ENCODE data around the gene BAIAP2. TPM values are rescaled to one million over a fixed set of nuclear protein-coding genes. Genes with fewer than 3 reads are reported as not detected.

BAIAP2 gene
- total and polyA plus RNA-seq, 2 donors (not counting 1 experiment from before 2014, with no cell fraction given), result 1.3 to 12.0 TPM

DNA sequence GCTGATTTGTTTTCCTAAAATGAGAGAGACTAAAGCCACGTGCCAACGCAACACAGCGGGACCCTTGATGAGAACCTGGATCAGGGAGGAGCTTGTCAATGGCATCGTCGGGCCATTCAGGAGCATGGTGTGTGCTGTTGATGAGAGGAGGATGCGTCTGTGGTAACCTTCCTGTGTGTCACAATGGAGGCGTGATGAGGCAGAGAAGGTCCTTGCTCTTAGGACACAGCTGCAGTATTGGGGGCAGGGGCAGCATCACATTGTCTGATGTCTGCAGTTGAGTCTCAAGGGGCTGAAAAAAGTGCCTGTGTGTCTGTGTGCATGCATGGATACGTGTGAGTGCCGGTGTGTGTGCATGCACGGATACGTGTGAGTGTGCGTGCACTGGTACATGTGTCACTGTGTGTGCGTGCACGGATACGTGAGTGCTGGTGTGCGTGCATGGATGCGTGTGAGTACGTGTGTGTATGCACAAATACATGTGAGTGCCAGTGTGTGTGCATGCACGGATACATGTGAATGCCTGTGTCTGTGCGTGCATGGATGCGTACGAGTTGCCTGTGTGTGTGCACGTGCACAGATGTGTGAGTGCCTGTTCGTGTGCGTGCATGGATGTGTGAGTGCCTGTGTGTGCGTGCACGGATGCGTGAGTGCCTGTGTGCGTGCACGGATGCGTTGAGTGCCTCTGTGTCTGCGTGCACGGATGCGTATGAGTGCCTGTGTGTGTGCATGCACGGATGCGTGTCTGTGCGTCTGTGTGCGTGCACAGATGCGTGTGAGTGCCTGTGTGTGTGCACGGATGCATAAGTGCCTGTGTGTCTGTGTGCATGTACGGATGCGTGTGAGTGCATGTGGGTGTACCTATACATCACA, 39.3 kb downstream of the BAIAP2 start:
- ATAC-seq (ENCODE audit: low read depth) (no peak), DNase-seq (no peak)
- Histone ChIP-seq H3K27me3 (replicated peaks in 1 of 4; ENCODE audit: control extremely low read depth in 1 of 4, control insufficient read depth in 3 of 4, insufficient read depth in 4 of 4, low read length in 3 of 4) (no peaks in the 10 kb centered on the region), H3K27ac (ENCODE audit: low read length in 2 of 2) (no peak overlapping the region), H3K79me2 (ENCODE audit: control insufficient read depth, insufficient read depth, low read length) (no peaks in the 10 kb centered on the region), H3K4me2 (replicated peaks; ENCODE audit: low read depth, low read length, poor library complexity, severe bottlenecking) (no peak overlapping the region), H3K9ac (ENCODE audit: low read length) (no peak overlapping the region), H3K4me1 (ENCODE audit: control insufficient read depth in 2 of 2, insufficient read depth in 2 of 2, low read length in 2 of 2) (no peaks in the 10 kb centered on the region), H2AFZ (ENCODE audit: insufficient read depth, low read depth, low read length, poor library complexity, severe bottlenecking) (no peak overlapping the region), H4K20me1 (ENCODE audit: control insufficient read depth, insufficient read depth, low read length, poor library complexity, severe bottlenecking) (no peaks in the 10 kb centered on the region), H3K4me3 (ENCODE audit: control extremely low read depth in 1 of 5, extremely low read depth in 1 of 5, insufficient read depth in 1 of 5, low read depth in 2 of 5, low read length in 4 of 5) (no peak overlapping the region), H3K36me3 (replicated peaks in 1 of 2; ENCODE audit: control extremely low read depth in 1 of 2, control insufficient read depth in 1 of 2, extremely low read depth in 1 of 2, insufficient read depth in 2 of 2, low read length in 1 of 2) (no peaks in the 10 kb centered on the region), H3K9me3 (ENCODE audit: control extremely low read depth in 1 of 3, control insufficient read depth in 2 of 3, insufficient read depth in 1 of 3, low read length in 2 of 3) (peaks cover 0 to 4% (median 0%) of the 10 kb centered on the region in 3 donors)
- no peaks in the 10 kb centered on the region for H3K9me3 Mint-ChIP-seq (ENCODE audit: insufficient read depth)
- no peak overlapping the region for H3K4me3 Mint-ChIP-seq
- TF ChIP-seq, protein P1, sequence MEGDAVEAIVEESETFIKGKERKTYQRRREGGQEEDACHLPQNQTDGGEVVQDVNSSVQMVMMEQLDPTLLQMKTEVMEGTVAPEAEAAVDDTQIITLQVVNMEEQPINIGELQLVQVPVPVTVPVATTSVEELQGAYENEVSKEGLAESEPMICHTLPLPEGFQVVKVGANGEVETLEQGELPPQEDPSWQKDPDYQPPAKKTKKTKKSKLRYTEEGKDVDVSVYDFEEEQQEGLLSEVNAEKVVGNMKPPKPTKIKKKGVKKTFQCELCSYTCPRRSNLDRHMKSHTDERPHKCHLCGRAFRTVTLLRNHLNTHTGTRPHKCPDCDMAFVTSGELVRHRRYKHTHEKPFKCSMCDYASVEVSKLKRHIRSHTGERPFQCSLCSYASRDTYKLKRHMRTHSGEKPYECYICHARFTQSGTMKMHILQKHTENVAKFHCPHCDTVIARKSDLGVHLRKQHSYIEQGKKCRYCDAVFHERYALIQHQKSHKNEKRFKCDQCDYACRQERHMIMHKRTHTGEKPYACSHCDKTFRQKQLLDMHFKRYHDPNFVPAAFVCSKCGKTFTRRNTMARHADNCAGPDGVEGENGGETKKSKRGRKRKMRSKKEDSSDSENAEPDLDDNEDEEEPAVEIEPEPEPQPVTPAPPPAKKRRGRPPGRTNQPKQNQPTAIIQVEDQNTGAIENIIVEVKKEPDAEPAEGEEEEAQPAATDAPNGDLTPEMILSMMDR (IDR thresholded peaks at IDR 0.05), result no peak
- TF ChIP-seq EZH2 (IDR thresholded peaks at IDR 0.05; ENCODE audit: borderline replicate concordance, insufficient read depth, low read depth, low read length, poor library complexity, severe bottlenecking), result no peak
- no peak overlapping the region for H3K27ac Mint-ChIP-seq
- ChIA-PET POLR2A (no interaction called here), CTCF (no interaction called here)
- intact Hi-C loops (cut with micrococcal nuclease), result no loop called here
- H3K27me3 Mint-ChIP-seq, result no peaks in the 10 kb centered on the region
- 94% methylated on average over 42 of the region's 42 CpGs for WGBS (ENCODE audit: insufficient coverage)
- H3K4me1 Mint-ChIP-seq, result no peaks in the 10 kb centered on the region

DNA sequence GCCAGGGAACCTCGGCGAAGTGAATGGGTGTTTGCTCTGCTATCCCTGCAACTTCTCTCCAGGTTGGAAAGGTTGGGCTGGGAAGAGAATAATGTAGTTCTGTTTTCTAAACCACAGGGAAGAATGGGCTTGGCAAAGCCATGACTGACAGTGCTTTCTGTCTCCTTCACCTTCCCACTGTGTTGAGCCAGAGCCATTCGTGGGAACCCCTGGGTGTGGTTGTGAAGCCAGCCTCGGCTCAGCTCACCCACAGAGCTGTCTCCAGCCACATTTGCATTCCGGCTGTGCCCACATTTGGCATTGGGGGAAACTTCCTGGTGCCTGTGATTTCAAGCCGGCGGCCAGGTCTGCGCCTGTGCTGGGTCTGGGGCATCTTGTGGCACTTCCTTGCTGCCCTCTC, 39.9 kb downstream of the BAIAP2 start:
- H3K9me3 ChIP-seq (ENCODE audit: control extremely low read depth in 1 of 3, control insufficient read depth in 2 of 3, insufficient read depth in 1 of 3, low read length in 2 of 3), result peaks cover 0 to 4% (median 0%) of the 10 kb centered on the region in 3 donors
- ATAC-seq (ENCODE audit: low read depth), result no peak
- no peak overlapping the region for H3K4me3 ChIP-seq (ENCODE audit: control extremely low read depth in 1 of 5, extremely low read depth in 1 of 5, insufficient read depth in 1 of 5, low read depth in 2 of 5, low read length in 4 of 5)
- no peaks in the 10 kb centered on the region for H3K79me2 ChIP-seq (ENCODE audit: control insufficient read depth, insufficient read depth, low read length)
- ChIA-PET POLR2A (no interaction called here), CTCF (no interaction called here)
- H2AFZ ChIP-seq (ENCODE audit: insufficient read depth, low read depth, low read length, poor library complexity, severe bottlenecking), result no peak overlapping the region
- H3K4me1 ChIP-seq (ENCODE audit: control insufficient read depth in 2 of 2, insufficient read depth in 2 of 2, low read length in 2 of 2), result no peaks in the 10 kb centered on the region
- TF ChIP-seq EZH2 (IDR thresholded peaks at IDR 0.05; ENCODE audit: borderline replicate concordance, insufficient read depth, low read depth, low read length, poor library complexity, severe bottlenecking), result no peak
- TF ChIP-seq, protein P1 (IDR thresholded peaks at IDR 0.05), result no peak
- DNase-seq, result no peak
- Mint-ChIP-seq H3K27ac (no peak overlapping the region), H3K4me3 (no peak overlapping the region), H3K9me3 (ENCODE audit: insufficient read depth) (no peaks in the 10 kb centered on the region), H3K4me1 (no peaks in the 10 kb centered on the region), H3K27me3 (no peaks in the 10 kb centered on the region)
- H4K20me1 ChIP-seq (ENCODE audit: control insufficient read depth, insufficient read depth, low read length, poor library complexity, severe bottlenecking), result no peaks in the 10 kb centered on the region
- no peak overlapping the region for H3K27ac ChIP-seq (ENCODE audit: low read length in 2 of 2)
- no peak overlapping the region for H3K9ac ChIP-seq (ENCODE audit: low read length)
- intact Hi-C loops (cut with micrococcal nuclease), result no loop called here
- no peaks in the 10 kb centered on the region for H3K36me3 ChIP-seq (replicated peaks in 1 of 2; ENCODE audit: control extremely low read depth in 1 of 2, control insufficient read depth in 1 of 2, extremely low read depth in 1 of 2, insufficient read depth in 2 of 2, low read length in 1 of 2)
- 88% methylated on average over 8 of the region's 8 CpGs for WGBS (ENCODE audit: insufficient coverage)
- no peaks in the 10 kb centered on the region for H3K27me3 ChIP-seq (replicated peaks in 1 of 4; ENCODE audit: control extremely low read depth in 1 of 4, control insufficient read depth in 3 of 4, insufficient read depth in 4 of 4, low read length in 3 of 4)
- no peak overlapping the region for H3K4me2 ChIP-seq (replicated peaks; ENCODE audit: low read depth, low read length, poor library complexity, severe bottlenecking)
